Activated naive CD4-positive, alpha-beta T cell treated with anti-CD3 and anti-CD28 coated beads, Interleukin-2, amount 10 ng/mL, durations not matched to agents 5 hours and 36 hours (primary cell): Measurements from ENCODE around the gene ARID1A. TPM values are rescaled to one million over a fixed set of nuclear protein-coding genes. Genes with fewer than 3 reads are reported as not detected.

Experiments
- total RNA-seq, 2 experiments: library from RNA; stranded (reverse); gene quantifications; one replicate each; pipeline ENCODE4 v1.2.3, GENCODE V29; 2021

The ARID1A gene
- total RNA-seq, result 100 to 1,000 TPM; 113 to 122 TPM

GRCh38 chr1:26695356-26696118 lies at the start of gene ARID1A:
Gene ARID1A (plus strand): TSS chr1:26696015. CDS start chr1:26696404, 389 bp downstream.

GRCh38 chr1:26787706-26788514 lies 92.1 kb downstream of the ARID1A start, which contains the start of gene PIGV:
Gene PIGV (plus strand): TSS chr1:26787950. CDS start chr1:26790816, 2,866 bp downstream.

GRCh38 chr1:26826261-26827105 lies 130.7 kb downstream of the ARID1A start, which contains the start of gene ZDHHC18:
Gene ZDHHC18 (plus strand): TSS chr1:26826688. CDS start chr1:26826805, 117 bp downstream.

Other genes starting within 250 kb of the ARID1A start
- gene HMGN2, start 223.6 kb upstream of the ARID1A start, total RNA-seq, result 100 to 1,000 TPM; 915 to 928 TPM
- gene RPS6KA1, start 166.3 kb upstream of the ARID1A start, total RNA-seq, result 100 to 1,000 TPM; 184 to 190 TPM
- gene PIGV, start 91.9 kb downstream of the ARID1A start, total RNA-seq, result 10 to 100 TPM; 24.4 TPM
- gene ZDHHC18, start 130.7 kb downstream of the ARID1A start, total RNA-seq, result 10 to 100 TPM; 53.5 to 55.1 TPM
- 1 to 10 TPM; 5.2 to 5.6 TPM for gene SFN, start 167.1 kb downstream of the ARID1A start, total RNA-seq
- gene GPN2, start 194.3 kb downstream of the ARID1A start, total RNA-seq, result 10 to 100 TPM; 27.9 to 29.4 TPM
- gene GPATCH3, start 204.5 kb downstream of the ARID1A start, total RNA-seq, result 10 to 100 TPM; 14.7 to 16.0 TPM
- not detected for gene NR0B2, start 218.0 kb downstream of the ARID1A start, total RNA-seq
- 10 to 100 TPM; 47.1 to 48.5 TPM for gene NUDC, start 225.7 kb downstream of the ARID1A start, total RNA-seq